Measurements from ENCODE around the gene OSBPL10. TPM values are rescaled to one million over a fixed set of nuclear protein-coding genes. Genes with fewer than 3 reads are reported as not detected.

The OSBPL10 gene
- total RNA-seq, 4 donors from 2014 or later, result 7.9 to 25.5 (median 11.8) TPM

DNA sequence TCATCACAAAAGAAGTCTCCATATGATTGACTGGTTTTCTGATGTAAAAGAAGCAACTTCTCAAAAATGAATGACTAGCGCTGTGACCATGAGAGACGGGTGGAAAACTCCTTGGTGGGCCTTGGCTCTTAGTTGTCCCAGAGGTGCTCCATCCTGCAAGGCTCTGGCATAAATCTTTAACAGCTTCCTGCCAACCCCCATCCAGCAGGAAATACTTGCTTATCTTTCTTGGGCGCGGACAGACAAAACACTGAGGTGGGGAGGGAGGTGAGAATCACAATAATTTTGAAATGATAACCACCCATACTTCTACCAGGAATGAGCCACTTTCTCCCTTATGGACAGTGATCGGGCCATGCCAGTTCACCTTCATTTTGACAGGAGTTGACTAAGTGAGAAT lies 319.8 kb downstream of the OSBPL10 start:
- 80 to 97% methylated on average over 3 of the region's 5 CpGs for WGBS, 2 donors (ENCODE audit: low coverage in 1 of 2)
- TF ChIP-seq POLR2A (IDR thresholded peaks at IDR 0.05) (no peak), EP300 (IDR thresholded peaks at IDR 0.05) (no peak), POLR2AphosphoS5 (IDR thresholded peaks at IDR 0.05) (no peak)
- TF ChIP-seq, protein P1, sequence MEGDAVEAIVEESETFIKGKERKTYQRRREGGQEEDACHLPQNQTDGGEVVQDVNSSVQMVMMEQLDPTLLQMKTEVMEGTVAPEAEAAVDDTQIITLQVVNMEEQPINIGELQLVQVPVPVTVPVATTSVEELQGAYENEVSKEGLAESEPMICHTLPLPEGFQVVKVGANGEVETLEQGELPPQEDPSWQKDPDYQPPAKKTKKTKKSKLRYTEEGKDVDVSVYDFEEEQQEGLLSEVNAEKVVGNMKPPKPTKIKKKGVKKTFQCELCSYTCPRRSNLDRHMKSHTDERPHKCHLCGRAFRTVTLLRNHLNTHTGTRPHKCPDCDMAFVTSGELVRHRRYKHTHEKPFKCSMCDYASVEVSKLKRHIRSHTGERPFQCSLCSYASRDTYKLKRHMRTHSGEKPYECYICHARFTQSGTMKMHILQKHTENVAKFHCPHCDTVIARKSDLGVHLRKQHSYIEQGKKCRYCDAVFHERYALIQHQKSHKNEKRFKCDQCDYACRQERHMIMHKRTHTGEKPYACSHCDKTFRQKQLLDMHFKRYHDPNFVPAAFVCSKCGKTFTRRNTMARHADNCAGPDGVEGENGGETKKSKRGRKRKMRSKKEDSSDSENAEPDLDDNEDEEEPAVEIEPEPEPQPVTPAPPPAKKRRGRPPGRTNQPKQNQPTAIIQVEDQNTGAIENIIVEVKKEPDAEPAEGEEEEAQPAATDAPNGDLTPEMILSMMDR (IDR thresholded peaks at IDR 0.05), result no peak
- no peak for ATAC-seq
- peaks cover 0 to 11% (median 0%) of the 10 kb centered on the region in 3 donors for H3K9me3 ChIP-seq
- H3K27ac ChIP-seq, result no peak overlapping the region
- H3K36me3 ChIP-seq, result peaks cover 0 to 15% of the 10 kb centered on the region in 2 donors
- no peak overlapping the region for H3K4me3 ChIP-seq
- no peaks in the 10 kb centered on the region for H3K27me3 ChIP-seq
- H3K4me1 ChIP-seq, result no peaks in the 10 kb centered on the region

DNA sequence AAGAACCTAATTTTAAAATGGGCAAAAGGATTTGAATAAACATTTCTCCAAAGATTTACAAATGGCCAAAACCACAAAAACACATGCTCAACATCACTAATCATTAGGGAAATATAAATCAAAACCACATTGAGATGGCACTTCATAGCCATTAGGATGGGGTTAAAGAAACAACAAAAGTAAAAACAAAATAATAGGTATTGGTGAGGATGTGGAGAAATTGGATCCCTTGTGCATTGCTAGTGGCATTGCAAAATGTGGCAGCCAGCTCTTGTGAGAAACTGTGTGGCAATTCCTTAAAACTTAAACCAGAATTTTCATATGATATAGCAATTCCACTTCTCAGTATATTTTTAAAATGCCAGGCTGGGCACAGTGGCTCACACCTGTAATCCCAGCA lies 321.8 kb downstream of the OSBPL10 start:
- no peaks in the 10 kb centered on the region for H3K4me1 ChIP-seq
- no peak overlapping the region for H3K4me3 ChIP-seq
- H3K27me3 ChIP-seq, result no peaks in the 10 kb centered on the region
- peaks cover 0 to 8% of the 10 kb centered on the region in 2 donors for H3K36me3 ChIP-seq
- no peak overlapping the region for H3K27ac ChIP-seq
- TF ChIP-seq POLR2A (IDR thresholded peaks at IDR 0.05) (no peak), EP300 (IDR thresholded peaks at IDR 0.05) (no peak), POLR2AphosphoS5 (IDR thresholded peaks at IDR 0.05) (no peak)
- TF ChIP-seq, protein P1 (IDR thresholded peaks at IDR 0.05), result no peak
- no peak for ATAC-seq
- H3K9me3 ChIP-seq, result peaks cover 0 to 32% (median 0%) of the 10 kb centered on the region in 3 donors

DNA sequence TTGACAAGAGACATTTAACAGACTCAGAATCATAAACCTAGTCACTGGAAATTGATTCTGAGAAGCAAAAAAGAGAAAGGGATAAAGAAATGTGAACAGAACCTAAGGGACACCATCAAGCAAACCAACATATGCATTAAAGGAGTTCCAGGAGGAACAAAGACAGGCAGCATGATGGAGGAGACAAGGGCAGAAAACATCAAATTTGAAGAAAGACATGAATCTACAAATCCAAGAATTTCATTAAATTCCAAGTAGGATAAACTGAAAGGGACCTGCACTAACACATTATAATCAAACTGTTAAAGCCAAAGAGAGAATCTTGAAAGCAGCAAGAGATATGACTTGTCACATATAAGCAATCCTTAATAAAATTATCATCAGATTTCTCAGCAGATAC lies 326.1 kb downstream of the OSBPL10 start:
- H3K4me3 ChIP-seq, result no peak overlapping the region
- no peaks in the 10 kb centered on the region for H3K27me3 ChIP-seq
- no peak for ATAC-seq
- peaks cover 0 to 1% of the 10 kb centered on the region in 2 donors for H3K36me3 ChIP-seq
- no peak overlapping the region for H3K27ac ChIP-seq
- TF ChIP-seq POLR2A (IDR thresholded peaks at IDR 0.05) (no peak), POLR2AphosphoS5 (IDR thresholded peaks at IDR 0.05) (no peak), EP300 (IDR thresholded peaks at IDR 0.05) (no peak)
- TF ChIP-seq, protein P1 (IDR thresholded peaks at IDR 0.05), result no peak
- no peaks in the 10 kb centered on the region for H3K4me1 ChIP-seq
- H3K9me3 ChIP-seq, result peaks cover 0 to 74% (median 0%) of the 10 kb centered on the region in 3 donors

DNA sequence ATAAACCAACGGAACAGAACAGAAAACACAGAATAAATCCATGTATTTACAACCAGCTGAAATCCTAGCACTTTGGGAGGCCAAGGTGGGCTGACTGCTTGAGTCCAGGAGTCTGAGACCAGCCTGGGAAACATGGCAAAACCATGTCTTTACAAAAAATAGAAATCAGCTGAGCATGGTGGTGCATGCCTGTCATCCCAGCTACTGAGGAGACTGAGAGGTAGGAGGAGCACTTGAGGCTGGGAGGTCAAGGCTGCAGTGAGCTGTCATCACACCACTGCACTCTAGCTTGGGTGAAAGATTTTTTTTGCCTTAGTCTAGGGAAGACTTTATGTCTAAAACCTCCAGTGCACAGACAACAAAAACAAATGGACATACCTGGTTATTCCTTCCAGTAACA lies 327.6 kb downstream of the OSBPL10 start:
- Histone ChIP-seq H3K4me1 (no peaks in the 10 kb centered on the region), H3K9me3 (peaks cover 0 to 87% (median 0%) of the 10 kb centered on the region in 3 donors), H3K27ac (no peak overlapping the region), H3K4me3 (no peak overlapping the region), H3K27me3 (no peaks in the 10 kb centered on the region), H3K36me3 (peaks cover 0 to under 1% of the 10 kb centered on the region in 2 donors)
- WGBS, 2 donors (ENCODE audit: low coverage in 1 of 2), result 83 to 94% methylated on average over 1 of the region's 1 CpG
- TF ChIP-seq EP300 (IDR thresholded peaks at IDR 0.05) (no peak), POLR2A (IDR thresholded peaks at IDR 0.05) (no peak), POLR2AphosphoS5 (IDR thresholded peaks at IDR 0.05) (no peak)
- TF ChIP-seq, protein P1 (IDR thresholded peaks at IDR 0.05), result no peak
- ATAC-seq, result no peak

DNA sequence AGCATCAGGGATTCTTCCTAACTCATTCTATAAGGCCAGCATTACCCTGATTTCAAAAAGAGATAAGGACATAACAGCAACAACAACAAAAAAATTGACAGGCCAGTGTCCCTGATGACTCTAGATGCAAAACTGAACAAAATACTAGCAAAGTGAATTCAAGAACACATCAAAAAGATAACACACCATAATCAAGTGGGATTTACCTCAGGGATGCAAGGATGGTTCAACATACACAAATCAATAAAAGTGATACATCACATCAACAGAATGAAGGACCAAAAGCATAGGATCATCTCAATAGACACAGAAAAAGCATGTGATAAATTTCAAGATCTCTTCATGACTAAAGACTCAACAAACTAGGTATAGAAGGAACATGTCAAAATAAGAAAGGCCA lies 328.8 kb downstream of the OSBPL10 start:
- H3K9me3 ChIP-seq, result peaks cover 0 to 88% (median 0%) of the 10 kb centered on the region in 3 donors
- H3K4me1 ChIP-seq, result no peaks in the 10 kb centered on the region
- no peak for ATAC-seq
- H3K27me3 ChIP-seq, result no peaks in the 10 kb centered on the region
- H3K27ac ChIP-seq, result no peak overlapping the region
- H3K4me3 ChIP-seq, result no peak overlapping the region
- peaks cover 0 to 11% of the 10 kb centered on the region in 2 donors for H3K36me3 ChIP-seq
- no peak for TF ChIP-seq POLR2A (IDR thresholded peaks at IDR 0.05)
- no peak for TF ChIP-seq POLR2AphosphoS5 (IDR thresholded peaks at IDR 0.05)
- TF ChIP-seq, protein P1 (IDR thresholded peaks at IDR 0.05), result no peak
- TF ChIP-seq EP300 (IDR thresholded peaks at IDR 0.05), result no peak
